ENCODE data around the gene LRP5.
A peak's percentile ranks its signal among the peaks of the same experiment; 100 is the strongest.
"Not testable (repeated sequence)": the region's sequence is repeated elsewhere in the genome, so short reads cannot be mapped to it uniquely, and the experiment has no call there.

Gene LRP5

DNA sequence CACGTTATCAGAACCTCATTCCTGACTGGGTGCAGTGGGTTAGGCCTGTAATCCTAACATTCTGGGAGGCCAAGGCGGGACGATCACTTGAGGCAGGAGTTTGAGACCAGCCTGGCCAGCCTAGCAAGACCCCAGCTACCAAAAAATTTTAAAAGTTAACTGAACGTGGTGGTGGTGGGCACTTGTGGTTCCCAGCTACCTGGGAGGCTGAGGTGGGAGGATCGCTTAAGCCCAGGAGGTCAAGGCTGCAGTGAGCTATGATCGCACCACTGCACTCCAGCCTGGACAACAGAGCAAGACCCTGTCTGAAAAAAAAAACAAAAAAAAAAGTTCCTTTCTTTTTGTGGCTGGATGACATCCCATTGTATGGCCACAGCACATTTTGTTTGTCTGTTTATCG lies 80.4 kb downstream of the LRP5 start:
- DNase-seq (ENCODE audit: low read depth) = no peak

- DNase-seq (ENCODE audit: low read depth) = no peak
Observed at GRCh38 chr11:68396516-68396915, 84.1 kb downstream of the LRP5 start.

- DNase-seq (ENCODE audit: low read depth) = no peak
Observed at GRCh38 chr11:68397256-68397655, 84.9 kb downstream of the LRP5 start.

DNA sequence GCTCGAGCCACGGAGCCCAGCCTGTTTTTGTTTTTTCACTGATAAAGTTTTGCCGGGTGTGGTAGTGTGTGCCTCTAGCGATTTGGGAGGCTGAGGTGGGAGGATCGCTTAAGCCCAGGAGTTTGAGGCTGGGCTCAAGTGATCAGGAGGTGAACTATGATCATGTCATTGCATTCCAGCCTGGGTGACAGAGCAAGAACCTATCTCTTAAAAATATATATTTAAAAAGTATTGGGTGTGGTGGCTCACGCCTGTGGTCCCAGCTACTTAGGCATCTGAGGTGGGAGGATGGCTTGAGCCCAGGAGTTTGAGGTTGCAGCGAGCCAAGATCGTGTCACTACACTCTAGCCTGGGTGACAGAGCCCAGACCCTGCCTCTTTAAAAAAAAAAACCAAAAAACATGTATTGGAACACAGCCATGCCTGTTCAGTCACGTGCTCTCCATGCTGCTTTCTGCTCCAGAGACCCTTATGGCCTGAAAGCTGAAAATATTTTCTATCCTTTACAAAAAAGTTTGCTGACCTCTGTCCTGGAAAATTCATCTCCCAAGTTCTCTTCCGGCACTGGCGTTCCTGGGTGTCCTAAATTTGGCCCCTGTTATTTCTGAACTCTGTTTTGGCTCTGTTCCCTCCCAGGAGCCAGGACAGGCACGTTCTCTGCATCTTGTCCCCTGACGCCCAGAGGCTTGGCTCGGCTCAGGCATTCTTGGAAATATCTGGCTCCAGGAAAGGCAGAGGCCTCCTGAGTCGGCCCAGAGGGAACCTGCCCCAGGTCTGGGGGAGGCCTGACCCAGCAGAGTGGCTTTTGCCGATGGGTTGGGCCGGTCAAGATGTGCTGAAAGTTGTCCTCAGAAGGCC lies 86.8 kb downstream of the LRP5 start:
- DNase-seq (ENCODE audit: low read depth) = no peak

- DNase-seq (ENCODE audit: low read depth) = no peak
Observed at GRCh38 chr11:68399916-68400315, 87.5 kb downstream of the LRP5 start.

DNA sequence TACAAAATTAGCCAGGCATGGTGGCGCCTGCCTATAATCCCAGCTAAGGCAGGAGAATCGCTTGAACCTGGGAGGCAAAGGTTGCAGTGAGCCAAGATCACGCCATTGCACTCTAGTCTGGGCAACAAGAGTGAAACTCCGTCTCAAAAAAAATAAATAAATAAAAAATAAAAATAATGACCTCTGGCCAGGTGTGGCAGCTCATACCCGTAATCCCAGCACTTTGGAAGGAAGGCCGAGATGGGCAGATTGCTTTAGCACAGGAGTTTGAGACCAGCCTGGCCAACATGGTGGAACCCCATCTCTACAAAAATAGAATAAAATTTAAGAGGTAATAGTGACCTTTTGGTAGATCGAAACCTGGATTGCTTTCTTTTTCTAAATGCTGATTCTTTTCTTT lies 88.2 kb downstream of the LRP5 start:
- not testable (repeated sequence) for DNase-seq (ENCODE audit: low read depth)

DNA sequence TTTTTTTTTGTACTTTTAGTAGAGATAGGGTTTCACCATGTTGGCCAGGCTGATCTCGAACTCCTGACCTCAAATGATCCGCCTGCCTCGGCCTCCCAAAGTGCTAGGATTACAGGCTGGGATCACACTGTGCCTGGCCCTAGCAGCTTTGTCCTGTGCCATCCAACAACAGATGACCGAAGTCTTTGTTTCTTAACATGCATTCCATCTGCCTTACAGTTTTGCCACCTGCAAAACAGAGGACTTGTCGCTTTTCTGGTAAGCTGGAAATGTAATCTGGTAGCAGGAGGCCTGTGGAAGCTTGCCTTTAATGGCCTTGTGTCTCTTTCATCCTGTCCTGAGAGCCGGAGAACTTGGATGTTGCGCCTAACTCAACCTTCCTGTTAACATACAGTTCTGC lies 89.5 kb downstream of the LRP5 start:
- DNase-seq (ENCODE audit: low read depth) = no peak

DNA sequence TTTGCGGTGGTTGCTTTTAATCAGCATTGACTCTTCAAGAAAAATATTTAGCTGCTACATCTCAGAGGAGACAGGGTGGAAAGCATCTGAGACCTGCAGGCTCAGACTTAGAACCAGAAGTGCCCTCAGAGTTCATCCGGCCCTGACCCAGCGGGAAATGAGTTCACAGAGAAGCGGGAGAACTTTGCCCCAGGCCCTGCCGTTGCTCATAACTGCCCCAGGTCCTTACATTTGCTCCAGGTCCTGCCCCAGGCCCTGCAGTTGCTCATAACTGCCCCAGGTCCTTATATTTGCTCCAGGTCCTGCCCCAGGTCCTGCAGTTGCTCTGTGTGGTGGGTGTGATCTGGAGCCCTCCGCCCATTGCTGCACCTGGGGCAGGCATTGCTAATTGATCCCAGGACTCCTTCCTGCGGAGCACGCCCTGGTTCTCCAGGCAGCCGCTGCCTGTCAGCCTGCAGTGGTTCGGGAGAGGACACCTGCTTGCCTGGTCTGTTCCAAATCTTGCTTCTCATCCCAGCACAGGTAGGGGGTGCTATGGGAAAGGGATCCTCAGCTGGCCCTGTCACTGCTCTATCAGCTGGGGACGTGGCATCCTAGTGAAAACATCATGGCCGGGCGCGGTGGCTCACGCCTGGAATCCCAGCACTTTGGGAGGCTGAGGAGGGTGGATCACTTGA lies 90.1 kb downstream of the LRP5 start:
- no peak for DNase-seq (ENCODE audit: low read depth)

GRCh38 chr11:68403424-68403823 lies 91.0 kb downstream of the LRP5 start:
- DNase-seq (ENCODE audit: low read depth) = no peak

GRCh38 chr11:68403831-68404230 lies 91.4 kb downstream of the LRP5 start:
- DNase-seq (ENCODE audit: low read depth) = no peak

GRCh38 chr11:68406324-68407313 lies 94.2 kb downstream of the LRP5 start:
- DNase-seq (ENCODE audit: low read depth) = no peak

GRCh38 chr11:68408512-68408911 lies 96.1 kb downstream of the LRP5 start:
- no peak for DNase-seq (ENCODE audit: low read depth)

- no peak for DNase-seq (ENCODE audit: low read depth)
Observed at GRCh38 chr11:68409748-68410344, 97.5 kb downstream of the LRP5 start.

GRCh38 chr11:68411501-68411991 lies 99.2 kb downstream of the LRP5 start:
- no peak for DNase-seq (ENCODE audit: low read depth)

GRCh38 chr11:68412593-68413475 lies 100.4 kb downstream of the LRP5 start:
- peak; percentile 20 for DNase-seq (ENCODE audit: low read depth)

GRCh38 chr11:68413591-68413999 lies 101.2 kb downstream of the LRP5 start:
- DNase-seq (ENCODE audit: low read depth) = no peak

DNA sequence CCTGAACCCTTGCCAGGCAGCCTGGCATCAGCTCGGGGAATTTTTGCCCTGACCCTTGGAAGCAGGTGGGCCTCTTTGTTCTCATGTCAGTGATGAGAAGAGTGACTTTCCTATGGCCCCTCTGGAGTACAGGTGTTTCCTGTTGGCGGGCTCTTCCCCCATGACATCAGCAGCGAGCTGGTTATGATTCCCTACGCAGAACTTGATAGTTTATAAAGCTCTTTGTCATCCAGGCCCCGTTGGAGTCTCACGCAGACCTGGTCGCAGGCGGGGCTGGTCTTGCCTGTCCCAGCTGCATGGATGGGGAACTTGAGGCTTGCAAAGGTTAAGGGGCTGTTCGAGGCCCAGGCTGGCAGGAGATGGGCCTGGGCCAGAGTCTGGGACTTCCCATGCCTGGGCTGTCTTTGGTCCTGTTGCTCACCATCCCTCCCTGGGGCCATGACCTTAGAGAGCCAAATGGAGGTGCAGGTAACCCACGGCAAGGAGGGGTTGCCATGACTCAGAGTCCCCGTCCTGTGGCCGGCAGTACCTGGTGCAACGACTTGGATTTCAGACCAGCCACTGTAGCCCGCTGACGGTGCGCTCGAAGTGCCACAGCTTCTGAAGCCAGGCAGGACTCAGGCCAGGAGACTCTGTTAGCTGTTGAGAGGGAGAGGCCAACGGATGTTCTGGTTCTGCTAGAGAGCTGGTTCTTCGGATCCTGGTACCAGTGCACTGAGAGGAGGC lies 102.3 kb downstream of the LRP5 start:
- no peak for DNase-seq (ENCODE audit: low read depth)

DNA sequence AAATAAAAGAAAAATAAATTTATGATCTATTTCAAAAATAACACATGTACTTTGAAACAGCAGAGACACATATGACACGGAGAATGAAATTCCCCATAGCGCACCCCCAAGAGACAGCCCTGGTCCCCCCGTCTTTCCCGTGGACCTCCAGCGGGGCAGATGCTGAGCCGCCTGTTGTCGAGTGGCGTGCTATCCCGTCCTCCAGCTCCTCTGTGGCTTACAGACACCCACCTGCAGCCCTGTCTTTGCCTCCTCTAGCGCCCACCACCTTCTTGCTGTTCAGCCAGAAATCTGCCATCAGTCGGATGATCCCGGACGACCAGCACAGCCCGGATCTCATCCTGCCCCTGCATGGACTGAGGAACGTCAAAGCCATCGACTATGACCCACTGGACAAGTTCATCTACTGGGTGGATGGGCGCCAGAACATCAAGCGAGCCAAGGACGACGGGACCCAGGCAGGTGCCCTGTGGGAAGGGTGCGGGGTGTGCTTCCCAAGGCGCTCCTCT lies 103.7 kb downstream of the LRP5 start:
- DNase-seq (ENCODE audit: low read depth) = no peak

DNA sequence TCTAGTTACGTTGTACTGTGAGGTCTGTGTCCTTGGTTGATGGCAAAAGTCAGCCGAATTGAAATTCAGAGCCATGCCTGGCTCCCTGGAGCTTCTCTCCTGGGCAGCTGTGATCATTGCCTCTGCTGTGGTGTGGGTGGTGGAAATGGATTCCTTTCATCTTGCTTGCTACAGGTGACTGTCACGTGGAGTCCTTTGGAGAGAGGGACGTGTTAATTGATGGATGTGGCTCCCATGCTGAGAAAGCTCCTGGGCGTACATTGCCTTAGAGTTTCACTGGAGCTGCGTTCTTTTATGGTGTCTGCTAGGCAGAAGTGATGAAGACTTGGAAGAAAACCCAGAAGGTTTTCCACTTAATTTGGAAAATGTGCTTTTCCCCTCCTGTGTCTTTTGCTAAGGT lies 106.3 kb downstream of the LRP5 start:
- DNase-seq (ENCODE audit: low read depth) = no peak

DNA sequence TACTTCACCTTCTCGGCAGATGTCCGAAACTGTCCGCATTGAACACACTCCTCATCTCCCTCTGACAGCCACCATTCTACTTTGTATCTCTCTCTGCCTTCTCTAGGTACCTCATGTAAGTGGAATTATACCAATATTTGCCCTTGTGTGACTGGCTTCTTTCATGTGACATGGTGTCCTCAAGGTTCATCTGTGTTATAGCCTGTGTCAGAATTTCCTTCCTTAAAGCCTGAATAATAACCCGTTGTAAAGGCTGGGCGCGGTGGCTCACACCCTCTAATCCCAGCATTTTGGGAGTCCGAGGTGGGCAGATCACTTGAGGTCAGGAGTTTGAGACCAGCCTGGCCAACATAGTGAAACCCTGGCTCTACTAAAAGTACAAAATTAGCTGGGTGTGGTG lies 107.8 kb downstream of the LRP5 start:
- DNase-seq (ENCODE audit: low read depth) = no peak

Data from iris pigment epithelial cell (primary cell).